ENCODE data around the gene LGALS16.

DNA sequence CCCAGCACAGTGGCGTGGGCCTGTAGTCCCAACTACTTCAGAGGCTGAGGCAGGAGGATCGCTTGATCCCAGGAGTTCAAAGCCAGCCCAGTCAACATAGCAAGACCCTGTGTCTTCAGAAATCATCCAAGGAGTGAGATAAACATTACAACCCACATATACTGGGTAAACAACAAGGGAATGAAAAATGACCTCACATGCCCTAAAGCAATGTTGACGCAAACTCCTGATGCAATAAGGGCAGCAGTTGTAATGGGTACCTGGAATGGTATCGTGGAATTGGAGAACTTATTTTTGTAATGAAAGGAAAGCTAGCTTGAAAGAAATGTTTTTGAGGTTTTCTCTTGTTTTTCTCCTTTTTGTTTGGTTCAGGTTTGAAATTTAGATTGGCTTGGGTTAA lies 24.5 kb upstream of the LGALS16 start:
- TF ChIP-seq, protein P1, sequence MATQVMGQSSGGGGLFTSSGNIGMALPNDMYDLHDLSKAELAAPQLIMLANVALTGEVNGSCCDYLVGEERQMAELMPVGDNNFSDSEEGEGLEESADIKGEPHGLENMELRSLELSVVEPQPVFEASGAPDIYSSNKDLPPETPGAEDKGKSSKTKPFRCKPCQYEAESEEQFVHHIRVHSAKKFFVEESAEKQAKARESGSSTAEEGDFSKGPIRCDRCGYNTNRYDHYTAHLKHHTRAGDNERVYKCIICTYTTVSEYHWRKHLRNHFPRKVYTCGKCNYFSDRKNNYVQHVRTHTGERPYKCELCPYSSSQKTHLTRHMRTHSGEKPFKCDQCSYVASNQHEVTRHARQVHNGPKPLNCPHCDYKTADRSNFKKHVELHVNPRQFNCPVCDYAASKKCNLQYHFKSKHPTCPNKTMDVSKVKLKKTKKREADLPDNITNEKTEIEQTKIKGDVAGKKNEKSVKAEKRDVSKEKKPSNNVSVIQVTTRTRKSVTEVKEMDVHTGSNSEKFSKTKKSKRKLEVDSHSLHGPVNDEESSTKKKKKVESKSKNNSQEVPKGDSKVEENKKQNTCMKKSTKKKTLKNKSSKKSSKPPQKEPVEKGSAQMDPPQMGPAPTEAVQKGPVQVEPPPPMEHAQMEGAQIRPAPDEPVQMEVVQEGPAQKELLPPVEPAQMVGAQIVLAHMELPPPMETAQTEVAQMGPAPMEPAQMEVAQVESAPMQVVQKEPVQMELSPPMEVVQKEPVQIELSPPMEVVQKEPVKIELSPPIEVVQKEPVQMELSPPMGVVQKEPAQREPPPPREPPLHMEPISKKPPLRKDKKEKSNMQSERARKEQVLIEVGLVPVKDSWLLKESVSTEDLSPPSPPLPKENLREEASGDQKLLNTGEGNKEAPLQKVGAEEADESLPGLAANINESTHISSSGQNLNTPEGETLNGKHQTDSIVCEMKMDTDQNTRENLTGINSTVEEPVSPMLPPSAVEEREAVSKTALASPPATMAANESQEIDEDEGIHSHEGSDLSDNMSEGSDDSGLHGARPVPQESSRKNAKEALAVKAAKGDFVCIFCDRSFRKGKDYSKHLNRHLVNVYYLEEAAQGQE (IDR thresholded peaks at IDR 0.05; ENCODE audit: low read depth), result no peak
- TF ChIP-seq YY1 (IDR thresholded peaks at IDR 0.05; ENCODE audit: low read depth) (no peak), CREB1 (IDR thresholded peaks at IDR 0.05; ENCODE audit: low read depth) (no peak), MAX (IDR thresholded peaks at IDR 0.05) (no peak), CEBPB (IDR thresholded peaks at IDR 0.05) (no peak), TAF1 (IDR thresholded peaks at IDR 0.05; ENCODE audit: low read depth) (no peak), EP300 (IDR thresholded peaks at IDR 0.05; ENCODE audit: borderline replicate concordance) (no peak), RAD21 (IDR thresholded peaks at IDR 0.05; ENCODE audit: low read depth) (no peak), EGR1 (IDR thresholded peaks at IDR 0.05) (no peak), USF1 (IDR thresholded peaks at IDR 0.05) (no peak), TCF12 (IDR thresholded peaks at IDR 0.05; ENCODE audit: low read depth) (no peak), ZBTB7A (IDR thresholded peaks at IDR 0.05; ENCODE audit: low read depth) (no peak), TEAD4 (IDR thresholded peaks at IDR 0.05) (no peak)
